Thyroid gland (tissue), 4 donors: ENCODE results near the gene CDHR5. TPM values are rescaled to one million over a fixed set of nuclear protein-coding genes. Genes with fewer than 3 reads are reported as not detected.

Experiments
- DNase-seq, 2 donors: peaks; one replicate each; pipeline ENCODE4 v3.0.0-alpha.2; 2019
- H3K27ac ChIP-seq, 3 donors: fragments of 200-600 bp; sonication (generic); 1 replicate in 2 of 3; 2 replicates in 1 of 3; pipeline ENCODE4 v1.5.1; 2016 to 2019; ENCODE audit warnings: mild to moderate bottlenecking in 1 of 3, moderate library complexity in 1 of 3
- H3K27me3 ChIP-seq: fragments of 200-600 bp; sonication (generic); one replicate; pipeline ENCODE4 v1.5.1; 2019
- H3K36me3 ChIP-seq, 2 donors: fragments of 200-600 bp; sonication (generic); one replicate each; pipeline ENCODE4 v1.5.1; 2016 to 2019
- H3K4me1 ChIP-seq, 2 donors: fragments of 200-600 bp; sonication (generic); one replicate each; pipeline ENCODE4 v1.5.1; 2017 to 2019
- H3K4me3 ChIP-seq, 3 donors: fragments of 200-600 bp; sonication (generic); replicated peaks in 1 of 3; 1 replicate in 2 of 3; 2 replicates in 1 of 3; pipeline ENCODE4 v1.5.1; 2016; ENCODE audit warnings: mild to moderate bottlenecking in 1 of 3
- H3K9me3 ChIP-seq: fragments of 200-600 bp; sonication (generic); one replicate; pipeline ENCODE4 v1.5.1; 2017
- CTCF ChIP-seq, 6 experiments: fragments of 200-600 bp in 3 of 6; fragments of 450-650 bp in 3 of 6; sonication (generic) in 3 of 6; IDR thresholded peaks; one replicate each; pipeline ENCODE4 v1.5.1; 2016 to 2019; ENCODE audit warnings: antibody characterized with exemption in 6 of 6, mild to moderate bottlenecking in 2 of 6, inconsistent platforms in 1 of 6, moderate library complexity in 1 of 6
- POLR2A ChIP-seq, 2 donors: fragments of 450-650 bp; IDR thresholded peaks; one replicate each; pipeline ENCODE4 v1.6.1; 2017; ENCODE audit warnings: antibody characterized with exemption in 2 of 2, mild to moderate bottlenecking in 2 of 2, moderate library complexity in 1 of 2
- WGBS, 2 donors: methylation state at CpG; one replicate each; pipeline ENCODE4 v1.1.5; 2017; 5-methylcytosine and 5-hydroxymethylcytosine counted together
- intact Hi-C: fragments of 100-400 bp; cut with DNase I; formaldehyde crosslinking; loops from one replicate; pipeline ENCODE4 v1.15.1; 2023
- total RNA-seq, 4 donors: library from RNA; depleted of rRNA; stranded (reverse); fragments of >200 nt; gene quantifications; one replicate each; pipeline ENCODE4 v1.2.3, GENCODE V29; 2016

Gene CDHR5
- total RNA-seq, 4 donors from 2014 or later: not detected

GRCh38 chr11:612961-613300 is 11.8 kb downstream of the CDHR5 start:
- peaks cover 44 to 55% of the 10 kb centered on the region in 2 donors for H3K36me3 ChIP-seq
- no peak for TF ChIP-seq POLR2A (IDR thresholded peaks at IDR 0.05)
- TF ChIP-seq CTCF (IDR thresholded peaks at IDR 0.05): no peak
- 94 to 98% methylated on average over 5 to 9 of the region's 10 CpGs for WGBS, 2 donors

GRCh38 chr11:612201-612960 is 12.4 kb downstream of the CDHR5 start:
- WGBS, 2 donors: 72 to 79% methylated on average over 9 to 22 of the region's 27 CpGs
- Histone ChIP-seq H3K27ac (no peak overlapping the region), H3K9me3 (no peaks in the 10 kb centered on the region), H3K27me3 (no peaks in the 10 kb centered on the region), H3K4me1 (peaks cover 22 to 27% of the 10 kb centered on the region in 2 donors), H3K4me3 (no peak overlapping the region), H3K36me3 (peaks cover 49 to 60% of the 10 kb centered on the region in 2 donors)
- intact Hi-C loops: loop anchor here (5.0 kb wide), 1 partner anchor 50 kb away; the partner anchor contains the start of genes LMNTD2 and RASSF7
- TF ChIP-seq POLR2A (IDR thresholded peaks at IDR 0.05) (no peak), CTCF (IDR thresholded peaks at IDR 0.05) (no peak)
- no peak for DNase-seq

More at GRCh38 chr11:612961-613300, 11.8 kb downstream of the CDHR5 start:
- Histone ChIP-seq H3K4me3 (no peak overlapping the region), H3K4me1 (peaks cover 22 to 27% of the 10 kb centered on the region in 2 donors), H3K9me3 (no peaks in the 10 kb centered on the region), H3K27ac (no peak overlapping the region), H3K27me3 (no peaks in the 10 kb centered on the region)
- DNase-seq: no peak
- intact Hi-C loops: loop anchor here (5.0 kb wide), 1 partner anchor 51 kb away; the partner anchor contains the start of genes LMNTD2 and RASSF7

- intact Hi-C loops: loop anchor here (5.0 kb wide), 1 partner anchor 49 kb away; the partner anchor contains the start of genes LMNTD2 and RASSF7
- TF ChIP-seq CTCF (IDR thresholded peaks at IDR 0.05) (no peak), POLR2A (IDR thresholded peaks at IDR 0.05) (no peak)
- H3K4me1 ChIP-seq: peaks cover 22 to 26% of the 10 kb centered on the region in 2 donors
- H3K27me3 ChIP-seq: no peaks in the 10 kb centered on the region
- peaks cover 60 to 71% of the 10 kb centered on the region in 2 donors for H3K36me3 ChIP-seq
- H3K27ac ChIP-seq: no peak overlapping the region
- no peaks in the 10 kb centered on the region for H3K9me3 ChIP-seq
- H3K4me3 ChIP-seq: no peak overlapping the region
- 90 to 92% methylated on average over 39 to 46 of the region's 49 CpGs for WGBS, 2 donors
- DNase-seq: no peak
These were observed 13.5 kb downstream of the CDHR5 start for GRCh38 chr11:611001-611996.

GRCh38 chr11:610146-610801 is 14.5 kb downstream of the CDHR5 start:
- peaks cover 70 to 81% of the 10 kb centered on the region in 2 donors for H3K36me3 ChIP-seq
- peaks cover 17 to 21% of the 10 kb centered on the region in 2 donors for H3K4me1 ChIP-seq
- H3K9me3 ChIP-seq: no peaks in the 10 kb centered on the region
- WGBS, 2 donors: 100% methylated on average over 9 of the region's 18 CpGs; no CpG with 5 or more reads in 1 of the 2 donors
- H3K4me3 ChIP-seq: no peak overlapping the region
- H3K27me3 ChIP-seq: no peaks in the 10 kb centered on the region
- H3K27ac ChIP-seq: no peak overlapping the region
- TF ChIP-seq POLR2A (IDR thresholded peaks at IDR 0.05) (no peak), CTCF (IDR thresholded peaks at IDR 0.05) (no peak)
- no peak for DNase-seq
- intact Hi-C loops: loop anchor here (5.0 kb wide), 1 partner anchor 48 kb away; the partner anchor contains the start of genes LMNTD2 and RASSF7
